IMR-90 (cell line): ENCODE data around the gene KLHL40. TPM values are rescaled to one million over a fixed set of nuclear protein-coding genes. Genes with fewer than 3 reads are reported as not detected.

ENCODE experiments used
- ATAC-seq: fragments of 200-7000 bp; cut with Tn5 transposase; 2 replicates; pipeline ENCODE4 v1.9.1; 2020; ENCODE audit warnings: low read depth, mild to moderate bottlenecking, moderate library complexity
- BruUV-seq: library from RNA; stranded (reverse); fragments of 400-500 nt; replicated peaks from 2 replicates; lab custom pipeline; 2021; lab: Mats Ljungman, UMichigan
- CTCF ChIA-PET: fragments of 300-600 bp; formaldehyde crosslinking; extraction: SDS; loops from one replicate; lab custom pipeline; 2021; ENCODE audit warnings: antibody characterized with exemption; lab: Yijun Ruan, JAX
- POLR2A ChIA-PET: fragments of 300-600 bp; sonication (Branson Sonifier 250); formaldehyde crosslinking; loops from one replicate; lab custom pipeline; 2022; ENCODE audit warnings: antibody characterized with exemption; ENCODE audit not compliant: unreplicated experiment; lab: Charles Lee
- DNase-seq: peaks from one replicate; pipeline ENCODE4 v3.0.0; 2013
- H2AFZ ChIP-seq: replicated peaks from 2 replicates; pipeline ENCODE3; 2013; ENCODE audit warnings: low read length, mild to moderate bottlenecking; ENCODE audit not compliant: poor library complexity
- H2AK5ac ChIP-seq: 2 replicates; pipeline ENCODE4 v1.6.1; 2013; ENCODE audit warnings: low read depth, low read length, inconsistent platforms
- H2AK9ac ChIP-seq: replicated peaks from 2 replicates; pipeline ENCODE3; 2013; ENCODE audit warnings: mild to moderate bottlenecking, low read depth, low read length, moderate library complexity; ENCODE audit not compliant: poor library complexity
- H2BK120ac ChIP-seq: 2 replicates; pipeline ENCODE4 v1.6.1; 2013; ENCODE audit warnings: low read depth, low read length, inconsistent platforms
- H2BK15ac ChIP-seq: 3 replicates; pipeline ENCODE4 v1.6.1; 2013; ENCODE audit warnings: low read depth, low read length, inconsistent platforms
- H2BK20ac ChIP-seq: 2 replicates; pipeline ENCODE4 v1.6.1; 2013; ENCODE audit warnings: low read depth, mild to moderate bottlenecking, inconsistent platforms, low read length, moderate library complexity
- H2BK5ac ChIP-seq: 2 replicates; pipeline ENCODE4 v1.6.1; 2013; ENCODE audit warnings: mild to moderate bottlenecking, low read depth, low read length, inconsistent platforms; ENCODE audit not compliant: poor library complexity, severe bottlenecking
- H3K14ac ChIP-seq: replicated peaks from 2 replicates; pipeline ENCODE4 v1.6.1; 2013; ENCODE audit warnings: low read depth, low read length, inconsistent platforms
- H3K18ac ChIP-seq: 2 replicates; pipeline ENCODE4 v1.6.1; 2013; ENCODE audit warnings: low read depth, low read length, control low read depth
- H3K23ac ChIP-seq: 2 replicates; pipeline ENCODE4 v1.6.1; 2013; ENCODE audit warnings: low read depth, low read length, inconsistent platforms
- H3K27ac ChIP-seq: 2 replicates; pipeline ENCODE4 v1.5.1; 2013; ENCODE audit warnings: mild to moderate bottlenecking, control low read depth, low read length; ENCODE audit not compliant: insufficient read depth
- H3K27me3 ChIP-seq: 2 replicates; pipeline ENCODE4 v1.6.1; 2013; ENCODE audit warnings: low read length; ENCODE audit not compliant: control insufficient read depth, insufficient read depth
- H3K36me3 ChIP-seq: 2 replicates; pipeline ENCODE4 v1.6.1; 2013; ENCODE audit warnings: low read length, mixed read lengths; ENCODE audit not compliant: control insufficient read depth, insufficient read depth
- H3K4ac ChIP-seq: 2 replicates; pipeline ENCODE4 v1.6.1; 2013; ENCODE audit warnings: low read depth, low read length, inconsistent platforms
- H3K4me1 ChIP-seq: 2 replicates; pipeline ENCODE4 v1.6.1; 2013; ENCODE audit warnings: low read length, mixed read lengths; ENCODE audit not compliant: control insufficient read depth, insufficient read depth
- H3K4me2 ChIP-seq: 2 replicates; pipeline ENCODE4 v1.6.1; 2013; ENCODE audit warnings: low read depth, mild to moderate bottlenecking, control low read depth, low read length, moderate library complexity
- H3K4me3 ChIP-seq: 2 replicates; pipeline ENCODE4 v1.5.1; 2013; ENCODE audit warnings: low read depth, mild to moderate bottlenecking, control low read depth, low read length, moderate library complexity; ENCODE audit not compliant: insufficient read depth
- H3K56ac ChIP-seq: 2 replicates; pipeline ENCODE4 v1.6.1; 2013; ENCODE audit warnings: low read length, inconsistent platforms; ENCODE audit not compliant: insufficient read depth; ENCODE audit errors: extremely low read depth
- H3K79me1 ChIP-seq, 2 experiments: 2 replicates each; pipeline ENCODE4 v1.6.1; 2013; ENCODE audit warnings: low read length in 2 of 2, inconsistent platforms in 1 of 2, low read depth in 1 of 2
- H3K9ac ChIP-seq: 2 replicates; pipeline ENCODE4 v1.6.1; 2013; ENCODE audit warnings: low read depth, low read length, control low read depth
- H3K9me1 ChIP-seq: 2 replicates; pipeline ENCODE4 v1.6.1; 2013; ENCODE audit warnings: low read length, inconsistent platforms; ENCODE audit not compliant: insufficient read depth
- H3K9me3 ChIP-seq: 2 replicates; pipeline ENCODE4 v1.6.1; 2013; ENCODE audit warnings: low read length; ENCODE audit not compliant: control insufficient read depth, insufficient read depth
- H4K20me1 ChIP-seq: 2 replicates; pipeline ENCODE4 v1.6.1; 2013; ENCODE audit warnings: low read length, inconsistent platforms; ENCODE audit not compliant: insufficient read depth
- H4K5ac ChIP-seq: 2 replicates; pipeline ENCODE4 v1.6.1; 2013; ENCODE audit warnings: mild to moderate bottlenecking, low read depth, low read length, control low read depth
- H4K8ac ChIP-seq, 2 experiments: 2 replicates each; pipeline ENCODE4 v1.6.1; 2013; ENCODE audit warnings: low read depth in 2 of 2, low read length in 2 of 2, control low read depth in 1 of 2, inconsistent platforms in 1 of 2
- H4K91ac ChIP-seq: 2 replicates; pipeline ENCODE4 v1.6.1; 2013; ENCODE audit warnings: low read depth, low read length, inconsistent platforms; ENCODE audit not compliant: insufficient read depth
- BHLHE40 ChIP-seq: fragments of 150-350 bp; IDR thresholded peaks from 2 replicates; pipeline ENCODE4 v1.6.1; 2016; ENCODE audit warnings: mild to moderate bottlenecking, low read depth, low read length
- CEBPB ChIP-seq: IDR thresholded peaks from 2 replicates; pipeline ENCODE4 v1.6.1; 2012; ENCODE audit warnings: low read depth, low read length, improper control_type of control experiment
- CHD1 ChIP-seq: IDR thresholded peaks from 2 replicates; pipeline ENCODE4 v1.6.1; 2012; ENCODE audit warnings: low read depth, low read length, improper control_type of control experiment
- CTCF ChIP-seq: conservative IDR thresholded peaks from 2 replicates; pipeline ENCODE4 v1.5.1; 2012; ENCODE audit warnings: mild to moderate bottlenecking, low read depth, low read length, improper control_type of control experiment
- ELK1 ChIP-seq: fragments of 150-350 bp; IDR thresholded peaks from 2 replicates; pipeline ENCODE4 v1.6.1; 2016; ENCODE audit warnings: low read depth, mild to moderate bottlenecking, low read length, moderate library complexity, borderline replicate concordance
- FOS ChIP-seq: fragments of 150-350 bp; IDR thresholded peaks from 2 replicates; pipeline ENCODE4 v1.6.1; 2016; ENCODE audit warnings: low read depth, low read length
- MAZ ChIP-seq: IDR thresholded peaks from 2 replicates; pipeline ENCODE4 v1.6.1; 2012; ENCODE audit warnings: low read depth, mild to moderate bottlenecking, low read length, improper control_type of control experiment, moderate library complexity, borderline replicate concordance
- MXI1 ChIP-seq: IDR thresholded peaks from 2 replicates; pipeline ENCODE4 v1.6.1; 2012; ENCODE audit warnings: low read depth, mild to moderate bottlenecking, low read length, moderate library complexity, borderline replicate concordance
- NFE2L2 ChIP-seq: fragments of 150-350 bp; IDR thresholded peaks from 2 replicates; pipeline ENCODE4 v1.6.1; 2016; ENCODE audit warnings: low read depth, mild to moderate bottlenecking, low read length
- RAD21 ChIP-seq: IDR thresholded peaks from 2 replicates; pipeline ENCODE4 v1.6.1; 2012; ENCODE audit warnings: low read length, improper control_type of control experiment
- RCOR1 ChIP-seq: IDR thresholded peaks from 2 replicates; pipeline ENCODE4 v1.6.1; 2012; ENCODE audit warnings: mild to moderate bottlenecking, low read length, improper control_type of control experiment; ENCODE audit not compliant: insufficient replicate concordance
- RFX5 ChIP-seq: IDR thresholded peaks from 2 replicates; pipeline ENCODE4 v1.8.0; 2012; ENCODE audit warnings: low read depth, mild to moderate bottlenecking, low read length, moderate library complexity
- SMC3 ChIP-seq: fragments of 150-350 bp; IDR thresholded peaks from 2 replicates; pipeline ENCODE4 v1.6.1; 2016; ENCODE audit warnings: low read depth, mild to moderate bottlenecking, antibody characterized with exemption, low read length, moderate library complexity
- USF2 ChIP-seq: fragments of 150-350 bp; IDR thresholded peaks from 2 replicates; pipeline ENCODE4 v1.6.1; 2017; ENCODE audit warnings: mild to moderate bottlenecking, antibody characterized with exemption, low read length, low read depth
- WGBS, 2 experiments: methylation state at CpG; one replicate each; pipeline versions ENCODE4 v1.1.5 to v1.1.7; 2013; ENCODE audit warnings: missing lambda C conversion rate in 2 of 2; ENCODE audit not compliant: insufficient read length in 1 of 2; ENCODE audit errors: extremely low coverage in 2 of 2; 5-methylcytosine and 5-hydroxymethylcytosine counted together
- dilution Hi-C: fragments of 300-500 bp; cut with HindIII; formaldehyde crosslinking; loops from one replicate; pipeline ENCODE4 v1.14.3; 2018; ENCODE audit warnings: low sequenced_read_pairs; ENCODE audit not compliant: unreplicated experiment
- in situ Hi-C: fragments of 300-500 bp; cut with MboI; formaldehyde crosslinking; loops from 3 replicates; pipeline ENCODE4 v1.14.3; 2019; ENCODE audit warnings: low sequenced_read_pairs, inconsistent platforms, mixed read lengths
- intact Hi-C: fragments of 100-400 bp; cut with micrococcal nuclease; formaldehyde crosslinking; loops from 2 replicates; pipeline ENCODE4 v1.10.0; 2022
- polyA plus RNA-seq, 3 experiments: library from polyadenylated mRNA; depleted of rRNA; stranded (reverse); fragments of >200 nt; gene quantifications; 2 replicates each; pipeline ENCODE4 v1.2.3, GENCODE V29; 2012; ENCODE audit warnings: low replicate concordance in 1 of 3
- total RNA-seq: library from RNA; depleted of rRNA; stranded (reverse); fragments of >200 nt; gene quantifications from 2 replicates; pipeline ENCODE4 v1.2.3, GENCODE V29; 2012

KLHL40 gene
- total and polyA plus RNA-seq, 2 of the 4 experiments (the other 2 are of a cell fraction) = not detected

GRCh38 chr3:42675909-42676308 lies 9.4 kb upstream of the KLHL40 start:
- Histone ChIP-seq H2BK20ac (no peak overlapping the region), H3K27me3 (peaks cover 5% of the 10 kb centered on the region), H3K9me3 (peaks cover 2% of the 10 kb centered on the region), H2AFZ (no peak overlapping the region), H3K18ac (no peak overlapping the region), H3K4ac (no peak overlapping the region), H2AK9ac (no peak overlapping the region), H3K36me3 (no peaks in the 10 kb centered on the region), H2BK15ac (no peak overlapping the region), H4K20me1 (no peaks in the 10 kb centered on the region), H4K91ac (no peak overlapping the region), H3K14ac (no peak overlapping the region), H3K9ac (no peak overlapping the region), H2BK5ac (no peak overlapping the region), H3K27ac (no peak overlapping the region), H3K9me1 (no peaks in the 10 kb centered on the region), H4K5ac (no peak overlapping the region), H4K8ac (no peak overlapping the region), H3K4me2 (no peak overlapping the region), H3K4me3 (no peak overlapping the region), H3K79me1 (no peaks in the 10 kb centered on the region), H3K4me1 (0 out of 2 replicates have a peak, but pooled peaks cover under 1% of the 10 kb centered on the region), H2AK5ac (no peak overlapping the region), H2BK120ac (no peak overlapping the region), H3K56ac (no peak overlapping the region), H3K23ac (no peak overlapping the region)
- BruUV-seq = no TSS peak
- ATAC-seq (no peak), DNase-seq (no peak)
- in situ Hi-C loops (no loop called here), intact Hi-C loops (no loop called here), dilution Hi-C loops (no loop called here)
- WGBS, 2 experiments = no CpG with 5 or more reads among the region's 2 CpGs
- ChIA-PET CTCF (no interaction called here), POLR2A (no interaction called here)
- TF ChIP-seq RCOR1 (no peak), RFX5 (no peak), NFE2L2 (no peak), CEBPB (no peak), CHD1 (no peak), MXI1 (no peak), BHLHE40 (no peak), CTCF (no peak), SMC3 (no peak), MAZ (no peak), FOS (no peak), USF2 (no peak), ELK1 (no peak), RAD21 (no peak)
